ENCODE data around the gene RHOD.

DNA sequence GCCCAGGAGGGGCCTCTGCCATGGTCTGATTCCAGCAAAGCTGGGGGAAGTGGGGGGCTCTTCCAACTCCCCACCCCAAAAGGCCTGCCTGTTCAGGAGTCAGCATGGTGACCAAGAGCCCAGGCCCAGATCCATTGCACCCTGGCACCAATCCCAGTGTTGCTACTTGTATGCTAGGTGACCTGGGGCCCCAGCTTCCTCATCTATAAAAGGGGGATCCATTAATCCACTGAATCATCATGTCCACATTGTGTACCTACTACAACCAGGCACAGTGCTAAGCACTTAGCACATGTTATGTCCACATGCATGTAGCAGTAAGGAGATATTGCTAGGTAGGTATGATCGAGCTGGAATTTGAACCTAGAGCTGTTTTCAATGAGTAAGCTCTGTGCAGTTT, 31.7 kb upstream of the RHOD start:
- TF ChIP-seq, protein P1, sequence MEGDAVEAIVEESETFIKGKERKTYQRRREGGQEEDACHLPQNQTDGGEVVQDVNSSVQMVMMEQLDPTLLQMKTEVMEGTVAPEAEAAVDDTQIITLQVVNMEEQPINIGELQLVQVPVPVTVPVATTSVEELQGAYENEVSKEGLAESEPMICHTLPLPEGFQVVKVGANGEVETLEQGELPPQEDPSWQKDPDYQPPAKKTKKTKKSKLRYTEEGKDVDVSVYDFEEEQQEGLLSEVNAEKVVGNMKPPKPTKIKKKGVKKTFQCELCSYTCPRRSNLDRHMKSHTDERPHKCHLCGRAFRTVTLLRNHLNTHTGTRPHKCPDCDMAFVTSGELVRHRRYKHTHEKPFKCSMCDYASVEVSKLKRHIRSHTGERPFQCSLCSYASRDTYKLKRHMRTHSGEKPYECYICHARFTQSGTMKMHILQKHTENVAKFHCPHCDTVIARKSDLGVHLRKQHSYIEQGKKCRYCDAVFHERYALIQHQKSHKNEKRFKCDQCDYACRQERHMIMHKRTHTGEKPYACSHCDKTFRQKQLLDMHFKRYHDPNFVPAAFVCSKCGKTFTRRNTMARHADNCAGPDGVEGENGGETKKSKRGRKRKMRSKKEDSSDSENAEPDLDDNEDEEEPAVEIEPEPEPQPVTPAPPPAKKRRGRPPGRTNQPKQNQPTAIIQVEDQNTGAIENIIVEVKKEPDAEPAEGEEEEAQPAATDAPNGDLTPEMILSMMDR (IDR thresholded peaks at IDR 0.05): no peak
- no peak for TF ChIP-seq SP1 (CRISPR knock-in tag; conservative IDR thresholded peaks at IDR 0.05)
- no peak for TF ChIP-seq GABPB1 (CRISPR knock-in tag; IDR thresholded peaks at IDR 0.05)
- no peak for TF ChIP-seq JUN (CRISPR knock-in tag; IDR thresholded peaks at IDR 0.05)
- TF ChIP-seq, protein P2, sequence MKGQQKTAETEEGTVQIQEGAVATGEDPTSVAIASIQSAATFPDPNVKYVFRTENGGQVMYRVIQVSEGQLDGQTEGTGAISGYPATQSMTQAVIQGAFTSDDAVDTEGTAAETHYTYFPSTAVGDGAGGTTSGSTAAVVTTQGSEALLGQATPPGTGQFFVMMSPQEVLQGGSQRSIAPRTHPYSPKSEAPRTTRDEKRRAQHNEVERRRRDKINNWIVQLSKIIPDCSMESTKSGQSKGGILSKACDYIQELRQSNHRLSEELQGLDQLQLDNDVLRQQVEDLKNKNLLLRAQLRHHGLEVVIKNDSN (CRISPR knock-in tag; IDR thresholded peaks at IDR 0.05): no peak
- no peak for TF ChIP-seq ELF4 (CRISPR knock-in tag; IDR thresholded peaks at IDR 0.05; ENCODE audit: low read depth)
- TF ChIP-seq, protein P3, sequence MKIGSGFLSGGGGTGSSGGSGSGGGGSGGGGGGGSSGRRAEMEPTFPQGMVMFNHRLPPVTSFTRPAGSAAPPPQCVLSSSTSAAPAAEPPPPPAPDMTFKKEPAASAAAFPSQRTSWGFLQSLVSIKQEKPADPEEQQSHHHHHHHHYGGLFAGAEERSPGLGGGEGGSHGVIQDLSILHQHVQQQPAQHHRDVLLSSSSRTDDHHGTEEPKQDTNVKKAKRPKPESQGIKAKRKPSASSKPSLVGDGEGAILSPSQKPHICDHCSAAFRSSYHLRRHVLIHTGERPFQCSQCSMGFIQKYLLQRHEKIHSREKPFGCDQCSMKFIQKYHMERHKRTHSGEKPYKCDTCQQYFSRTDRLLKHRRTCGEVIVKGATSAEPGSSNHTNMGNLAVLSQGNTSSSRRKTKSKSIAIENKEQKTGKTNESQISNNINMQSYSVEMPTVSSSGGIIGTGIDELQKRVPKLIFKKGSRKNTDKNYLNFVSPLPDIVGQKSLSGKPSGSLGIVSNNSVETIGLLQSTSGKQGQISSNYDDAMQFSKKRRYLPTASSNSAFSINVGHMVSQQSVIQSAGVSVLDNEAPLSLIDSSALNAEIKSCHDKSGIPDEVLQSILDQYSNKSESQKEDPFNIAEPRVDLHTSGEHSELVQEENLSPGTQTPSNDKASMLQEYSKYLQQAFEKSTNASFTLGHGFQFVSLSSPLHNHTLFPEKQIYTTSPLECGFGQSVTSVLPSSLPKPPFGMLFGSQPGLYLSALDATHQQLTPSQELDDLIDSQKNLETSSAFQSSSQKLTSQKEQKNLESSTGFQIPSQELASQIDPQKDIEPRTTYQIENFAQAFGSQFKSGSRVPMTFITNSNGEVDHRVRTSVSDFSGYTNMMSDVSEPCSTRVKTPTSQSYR (CRISPR knock-in tag; IDR thresholded peaks at IDR 0.05): no peak
- TF ChIP-seq ZNF423 (CRISPR knock-in tag; IDR thresholded peaks at IDR 0.05): no peak
- no peak for TF ChIP-seq IRF2 (CRISPR knock-in tag; IDR thresholded peaks at IDR 0.05; ENCODE audit: borderline replicate concordance, low read depth)
- TF ChIP-seq, protein P4, sequence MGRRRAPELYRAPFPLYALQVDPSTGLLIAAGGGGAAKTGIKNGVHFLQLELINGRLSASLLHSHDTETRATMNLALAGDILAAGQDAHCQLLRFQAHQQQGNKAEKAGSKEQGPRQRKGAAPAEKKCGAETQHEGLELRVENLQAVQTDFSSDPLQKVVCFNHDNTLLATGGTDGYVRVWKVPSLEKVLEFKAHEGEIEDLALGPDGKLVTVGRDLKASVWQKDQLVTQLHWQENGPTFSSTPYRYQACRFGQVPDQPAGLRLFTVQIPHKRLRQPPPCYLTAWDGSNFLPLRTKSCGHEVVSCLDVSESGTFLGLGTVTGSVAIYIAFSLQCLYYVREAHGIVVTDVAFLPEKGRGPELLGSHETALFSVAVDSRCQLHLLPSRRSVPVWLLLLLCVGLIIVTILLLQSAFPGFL (CRISPR knock-in tag; IDR thresholded peaks at IDR 0.05; ENCODE audit: borderline replicate concordance): no peak
- no peak for TF ChIP-seq TEAD4 (CRISPR knock-in tag; IDR thresholded peaks at IDR 0.05)
- TF ChIP-seq, protein P5, sequence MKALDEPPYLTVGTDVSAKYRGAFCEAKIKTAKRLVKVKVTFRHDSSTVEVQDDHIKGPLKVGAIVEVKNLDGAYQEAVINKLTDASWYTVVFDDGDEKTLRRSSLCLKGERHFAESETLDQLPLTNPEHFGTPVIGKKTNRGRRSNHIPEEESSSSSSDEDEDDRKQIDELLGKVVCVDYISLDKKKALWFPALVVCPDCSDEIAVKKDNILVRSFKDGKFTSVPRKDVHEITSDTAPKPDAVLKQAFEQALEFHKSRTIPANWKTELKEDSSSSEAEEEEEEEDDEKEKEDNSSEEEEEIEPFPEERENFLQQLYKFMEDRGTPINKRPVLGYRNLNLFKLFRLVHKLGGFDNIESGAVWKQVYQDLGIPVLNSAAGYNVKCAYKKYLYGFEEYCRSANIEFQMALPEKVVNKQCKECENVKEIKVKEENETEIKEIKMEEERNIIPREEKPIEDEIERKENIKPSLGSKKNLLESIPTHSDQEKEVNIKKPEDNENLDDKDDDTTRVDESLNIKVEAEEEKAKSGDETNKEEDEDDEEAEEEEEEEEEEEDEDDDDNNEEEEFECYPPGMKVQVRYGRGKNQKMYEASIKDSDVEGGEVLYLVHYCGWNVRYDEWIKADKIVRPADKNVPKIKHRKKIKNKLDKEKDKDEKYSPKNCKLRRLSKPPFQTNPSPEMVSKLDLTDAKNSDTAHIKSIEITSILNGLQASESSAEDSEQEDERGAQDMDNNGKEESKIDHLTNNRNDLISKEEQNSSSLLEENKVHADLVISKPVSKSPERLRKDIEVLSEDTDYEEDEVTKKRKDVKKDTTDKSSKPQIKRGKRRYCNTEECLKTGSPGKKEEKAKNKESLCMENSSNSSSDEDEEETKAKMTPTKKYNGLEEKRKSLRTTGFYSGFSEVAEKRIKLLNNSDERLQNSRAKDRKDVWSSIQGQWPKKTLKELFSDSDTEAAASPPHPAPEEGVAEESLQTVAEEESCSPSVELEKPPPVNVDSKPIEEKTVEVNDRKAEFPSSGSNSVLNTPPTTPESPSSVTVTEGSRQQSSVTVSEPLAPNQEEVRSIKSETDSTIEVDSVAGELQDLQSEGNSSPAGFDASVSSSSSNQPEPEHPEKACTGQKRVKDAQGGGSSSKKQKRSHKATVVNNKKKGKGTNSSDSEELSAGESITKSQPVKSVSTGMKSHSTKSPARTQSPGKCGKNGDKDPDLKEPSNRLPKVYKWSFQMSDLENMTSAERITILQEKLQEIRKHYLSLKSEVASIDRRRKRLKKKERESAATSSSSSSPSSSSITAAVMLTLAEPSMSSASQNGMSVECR (CRISPR knock-in tag; IDR thresholded peaks at IDR 0.05; ENCODE audit: borderline replicate concordance): no peak
- TF ChIP-seq TP53 (CRISPR knock-in tag; IDR thresholded peaks at IDR 0.05): no peak
- TF ChIP-seq, protein P6, sequence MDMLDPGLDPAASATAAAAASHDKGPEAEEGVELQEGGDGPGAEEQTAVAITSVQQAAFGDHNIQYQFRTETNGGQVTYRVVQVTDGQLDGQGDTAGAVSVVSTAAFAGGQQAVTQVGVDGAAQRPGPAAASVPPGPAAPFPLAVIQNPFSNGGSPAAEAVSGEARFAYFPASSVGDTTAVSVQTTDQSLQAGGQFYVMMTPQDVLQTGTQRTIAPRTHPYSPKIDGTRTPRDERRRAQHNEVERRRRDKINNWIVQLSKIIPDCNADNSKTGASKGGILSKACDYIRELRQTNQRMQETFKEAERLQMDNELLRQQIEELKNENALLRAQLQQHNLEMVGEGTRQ (CRISPR knock-in tag; IDR thresholded peaks at IDR 0.05): no peak

Data from WTC11 (cell line).